Mesenchymal stem cell (in vitro differentiated cells and primary cell): ENCODE data around the gene OR7C1.

Experiments
- DNase-seq: peaks from one replicate; pipeline ENCODE4 v3.0.0-alpha.2; 2013
- H2AFZ ChIP-seq: one replicate; pipeline ENCODE4 v1.6.1; 2013; ENCODE audit warnings: low read depth, mild to moderate bottlenecking, control low read depth, inconsistent platforms, low read length, moderate library complexity
- H2AK5ac ChIP-seq: 2 replicates; pipeline ENCODE4 v1.6.1; 2013; ENCODE audit warnings: low read length, moderate library complexity, mild to moderate bottlenecking, inconsistent platforms; ENCODE audit not compliant: severe bottlenecking
- H2BK120ac ChIP-seq: one replicate; pipeline ENCODE4 v1.6.1; 2013; ENCODE audit warnings: low read depth, mild to moderate bottlenecking, inconsistent platforms, low read length, moderate library complexity
- H2BK12ac ChIP-seq, 2 experiments: one replicate each; pipeline ENCODE4 v1.6.1; 2013; ENCODE audit warnings: inconsistent platforms in 2 of 2, low read length in 2 of 2, mild to moderate bottlenecking in 2 of 2, moderate library complexity in 2 of 2, control low read depth in 1 of 2
- H2BK15ac ChIP-seq: one replicate; pipeline ENCODE4 v1.6.1; 2013; ENCODE audit warnings: mild to moderate bottlenecking, low read depth, inconsistent platforms; ENCODE audit not compliant: poor library complexity, severe bottlenecking
- H2BK5ac ChIP-seq: 2 replicates; pipeline ENCODE4 v1.6.1; 2013; ENCODE audit warnings: low read depth, mild to moderate bottlenecking, low read length, control low read depth, inconsistent platforms; ENCODE audit not compliant: poor library complexity, severe bottlenecking
- H3K14ac ChIP-seq, 2 experiments: one replicate each; pipeline ENCODE4 v1.6.1; 2013; ENCODE audit warnings: inconsistent platforms in 2 of 2, low read length in 2 of 2, control low read depth in 1 of 2, mild to moderate bottlenecking in 1 of 2, moderate library complexity in 1 of 2
- H3K18ac ChIP-seq, 2 experiments: one replicate each; pipeline ENCODE4 v1.6.1; 2013; ENCODE audit warnings: inconsistent platforms in 2 of 2, low read length in 2 of 2, control low read depth in 1 of 2, low read depth in 1 of 2, mild to moderate bottlenecking in 1 of 2
- H3K23ac ChIP-seq, 2 experiments: one replicate each; pipeline ENCODE4 v1.6.1; 2013; ENCODE audit warnings: inconsistent platforms in 2 of 2, low read length in 2 of 2, mild to moderate bottlenecking in 2 of 2, moderate library complexity in 2 of 2, control low read depth in 1 of 2
- H3K27ac ChIP-seq: 2 replicates; pipeline ENCODE4 v1.5.1; 2013; ENCODE audit warnings: mild to moderate bottlenecking, moderate library complexity, low read length, control low read depth, inconsistent platforms; ENCODE audit not compliant: poor library complexity, severe bottlenecking
- H3K27me3 ChIP-seq, 2 experiments: 2 replicates each; pipeline versions ENCODE4 v1.6.1 to v1.7.0; 2013; ENCODE audit warnings: low read length in 2 of 2, mild to moderate bottlenecking in 2 of 2, moderate library complexity in 2 of 2, control low read depth in 1 of 2, inconsistent platforms in 1 of 2; ENCODE audit not compliant: control insufficient read depth in 1 of 2, insufficient read depth in 1 of 2
- H3K36me3 ChIP-seq, 2 experiments: 2 replicates each; pipeline versions ENCODE4 v1.6.1 to v1.7.0; 2013; ENCODE audit warnings: low read length in 2 of 2, control low read depth in 1 of 2, inconsistent platforms in 1 of 2, low read depth in 1 of 2, mild to moderate bottlenecking in 1 of 2; ENCODE audit not compliant: insufficient read depth in 2 of 2, control insufficient read depth in 1 of 2
- H3K4ac ChIP-seq, 2 experiments: one replicate each; pipeline ENCODE4 v1.6.1; 2013; ENCODE audit warnings: inconsistent platforms in 2 of 2, low read length in 2 of 2, mild to moderate bottlenecking in 2 of 2, moderate library complexity in 2 of 2, control low read depth in 1 of 2, low read depth in 1 of 2
- H3K4me1 ChIP-seq: 2 replicates; pipeline ENCODE4 v1.6.1; 2013; ENCODE audit warnings: low read depth, low read length, control low read depth; ENCODE audit not compliant: control insufficient read depth, insufficient read depth
- H3K4me2 ChIP-seq: 2 replicates; pipeline ENCODE4 v1.6.1; 2013; ENCODE audit warnings: low read length, mild to moderate bottlenecking, inconsistent platforms; ENCODE audit not compliant: poor library complexity, severe bottlenecking
- H3K4me3 ChIP-seq, 2 experiments: 2 replicates each; pipeline versions ENCODE4 v1.5.1 to v1.7.0; 2013; ENCODE audit warnings: low read length in 2 of 2, mild to moderate bottlenecking in 2 of 2, control low read depth in 1 of 2, low read depth in 1 of 2; ENCODE audit not compliant: insufficient read depth in 1 of 2
- H3K79me1 ChIP-seq: replicated peaks from 2 replicates; pipeline ENCODE4 v1.6.1; 2013; ENCODE audit warnings: mild to moderate bottlenecking, control low read depth, low read length, inconsistent platforms; ENCODE audit not compliant: poor library complexity, severe bottlenecking
- H3K9ac ChIP-seq: 2 replicates; pipeline ENCODE4 v1.7.0; 2013; ENCODE audit warnings: mild to moderate bottlenecking, low read length, moderate library complexity
- H3K9me3 ChIP-seq: 2 replicates; pipeline ENCODE4 v1.7.0; 2013; ENCODE audit warnings: mild to moderate bottlenecking, low read length; ENCODE audit not compliant: control insufficient read depth
- H4K8ac ChIP-seq: one replicate; pipeline ENCODE4 v1.6.1; 2013; ENCODE audit warnings: inconsistent platforms, mild to moderate bottlenecking, low read length, moderate library complexity
- H4K91ac ChIP-seq: one replicate; pipeline ENCODE4 v1.6.1; 2013; ENCODE audit warnings: mild to moderate bottlenecking, low read length, inconsistent platforms
- WGBS: methylation state at CpG from one replicate; pipeline ENCODE4 v1.1.7; 2013; ENCODE audit warnings: mixed read lengths; 5-methylcytosine and 5-hydroxymethylcytosine counted together

OR7C1 gene

GRCh38 chr19:14763497-14764145 is 71.4 kb downstream of the OR7C1 start:
- no peak overlapping the region for H2BK120ac ChIP-seq
- no peak overlapping the region for H3K4me3 ChIP-seq
- no peak overlapping the region for H4K91ac ChIP-seq
- H2BK15ac ChIP-seq = no peak overlapping the region
- H4K8ac ChIP-seq = no peak overlapping the region
- H3K14ac ChIP-seq = no peak overlapping the region
- no peak overlapping the region for H3K4me2 ChIP-seq
- H3K23ac ChIP-seq = no peak overlapping the region
- H2AFZ ChIP-seq = no peak overlapping the region
- no peak overlapping the region for H2AK5ac ChIP-seq
- H3K18ac ChIP-seq = no peak overlapping the region
- H3K4ac ChIP-seq = no peak overlapping the region
- H3K36me3 ChIP-seq = no peaks in the 10 kb centered on the region
- no peaks in the 10 kb centered on the region for H3K79me1 ChIP-seq
- H3K27ac ChIP-seq = no peak overlapping the region
- H3K4me1 ChIP-seq = no peaks in the 10 kb centered on the region
- no peak overlapping the region for H3K9ac ChIP-seq
- no peaks in the 10 kb centered on the region for H3K9me3 ChIP-seq
- 81% methylated on average over 4 of the region's 4 CpGs for WGBS
- H2BK12ac ChIP-seq = no peak overlapping the region
- H3K27me3 ChIP-seq = no peaks in the 10 kb centered on the region
- DNase-seq = no peak
- no peak overlapping the region for H2BK5ac ChIP-seq

DNA sequence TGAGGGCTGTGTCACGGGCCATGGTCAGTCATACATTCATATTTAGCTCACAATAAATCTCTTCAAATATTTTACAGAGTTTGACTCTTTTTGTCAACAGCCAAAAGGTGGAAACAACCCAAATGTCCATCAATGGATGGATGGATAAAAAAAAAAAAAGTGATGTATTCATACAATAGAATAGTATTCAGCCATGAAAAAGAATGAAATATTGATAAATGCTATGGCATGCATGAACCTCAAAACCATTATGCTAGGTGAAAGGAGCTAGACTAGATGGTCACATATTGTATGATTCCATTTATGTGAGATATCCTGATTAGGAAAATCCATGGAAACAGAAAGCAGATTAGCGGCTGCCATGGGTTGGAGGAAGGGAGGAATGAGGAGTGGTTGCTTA is 72.9 kb downstream of the OR7C1 start:
- Histone ChIP-seq H3K4me1 (no peaks in the 10 kb centered on the region), H2BK5ac (no peak overlapping the region), H3K79me1 (no peaks in the 10 kb centered on the region), H3K4ac (no peak overlapping the region), H3K27me3 (no peaks in the 10 kb centered on the region), H4K8ac (no peak overlapping the region), H3K4me2 (no peak overlapping the region), H4K91ac (no peak overlapping the region), H3K9me3 (no peaks in the 10 kb centered on the region), H3K4me3 (no peak overlapping the region), H2BK15ac (no peak overlapping the region), H2AFZ (no peak overlapping the region), H3K18ac (no peak overlapping the region), H3K36me3 (no peaks in the 10 kb centered on the region), H3K23ac (no peak overlapping the region), H2BK120ac (no peak overlapping the region), H3K14ac (no peak overlapping the region), H3K9ac (no peak overlapping the region), H2BK12ac (no peak overlapping the region), H3K27ac (no peak overlapping the region), H2AK5ac (no peak overlapping the region)
- WGBS = 56% methylated on average over 2 of the region's 2 CpGs
- DNase-seq = no peak

DNA sequence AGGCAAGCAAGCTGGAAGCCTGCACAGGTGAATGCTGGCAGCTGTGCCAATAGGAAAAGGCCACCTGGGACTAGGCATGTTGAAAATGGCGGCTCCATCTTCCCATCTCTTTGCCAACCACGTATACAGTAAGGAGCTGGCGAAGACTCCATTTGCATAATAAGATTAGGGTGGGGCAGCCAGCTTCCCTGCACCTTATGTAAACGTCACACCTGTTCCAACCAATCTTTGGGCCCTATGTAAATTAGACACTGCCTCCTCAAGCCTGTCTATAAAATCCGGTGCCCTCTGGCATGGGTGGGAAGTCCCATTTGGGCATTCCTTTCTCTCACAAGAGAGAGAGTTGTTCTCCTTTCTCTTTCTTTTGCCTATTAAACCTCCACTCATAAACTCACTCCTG is 73.4 kb downstream of the OR7C1 start:
- H4K8ac ChIP-seq = no peak overlapping the region
- H3K36me3 ChIP-seq = no peaks in the 10 kb centered on the region
- H4K91ac ChIP-seq = no peak overlapping the region
- H2BK12ac ChIP-seq = no peak overlapping the region
- H2BK15ac ChIP-seq = no peak overlapping the region
- WGBS = 39% methylated on average over 5 of the region's 5 CpGs
- no peak overlapping the region for H2AK5ac ChIP-seq
- no peak overlapping the region for H2BK5ac ChIP-seq
- H3K18ac ChIP-seq = no peak overlapping the region
- DNase-seq = no peak
- H3K27ac ChIP-seq = no peak overlapping the region
- H3K4ac ChIP-seq = no peak overlapping the region
- H3K9ac ChIP-seq = no peak overlapping the region
- H3K4me1 ChIP-seq = no peaks in the 10 kb centered on the region
- H3K9me3 ChIP-seq = no peaks in the 10 kb centered on the region
- H3K14ac ChIP-seq = no peak overlapping the region
- no peak overlapping the region for H2AFZ ChIP-seq
- no peak overlapping the region for H3K4me3 ChIP-seq
- no peak overlapping the region for H2BK120ac ChIP-seq
- no peaks in the 10 kb centered on the region for H3K27me3 ChIP-seq
- no peak overlapping the region for H3K4me2 ChIP-seq
- no peaks in the 10 kb centered on the region for H3K79me1 ChIP-seq
- no peak overlapping the region for H3K23ac ChIP-seq

- Histone ChIP-seq H3K9me3 (no peaks in the 10 kb centered on the region), H2BK5ac (no peak overlapping the region), H3K18ac (no peak overlapping the region), H4K8ac (no peak overlapping the region), H3K27ac (no peak overlapping the region), H3K79me1 (no peaks in the 10 kb centered on the region), H3K9ac (no peak overlapping the region), H2BK15ac (no peak overlapping the region), H3K4ac (no peak overlapping the region), H2BK12ac (no peak overlapping the region), H3K4me2 (no peak overlapping the region), H3K4me1 (no peaks in the 10 kb centered on the region), H3K36me3 (no peaks in the 10 kb centered on the region), H3K27me3 (no peaks in the 10 kb centered on the region), H3K4me3 (no peak overlapping the region), H2AK5ac (no peak overlapping the region), H2AFZ (no peak overlapping the region), H4K91ac (no peak overlapping the region), H3K23ac (no peak overlapping the region), H2BK120ac (no peak overlapping the region), H3K14ac (no peak overlapping the region)
- no peak for DNase-seq
- WGBS = 9% methylated on average over 15 of the region's 16 CpGs
Measured at GRCh38 chr19:14758816-14759215, 76.2 kb downstream of the OR7C1 start.
